ENCODE results near the gene ERG.

ERG gene, protein sequence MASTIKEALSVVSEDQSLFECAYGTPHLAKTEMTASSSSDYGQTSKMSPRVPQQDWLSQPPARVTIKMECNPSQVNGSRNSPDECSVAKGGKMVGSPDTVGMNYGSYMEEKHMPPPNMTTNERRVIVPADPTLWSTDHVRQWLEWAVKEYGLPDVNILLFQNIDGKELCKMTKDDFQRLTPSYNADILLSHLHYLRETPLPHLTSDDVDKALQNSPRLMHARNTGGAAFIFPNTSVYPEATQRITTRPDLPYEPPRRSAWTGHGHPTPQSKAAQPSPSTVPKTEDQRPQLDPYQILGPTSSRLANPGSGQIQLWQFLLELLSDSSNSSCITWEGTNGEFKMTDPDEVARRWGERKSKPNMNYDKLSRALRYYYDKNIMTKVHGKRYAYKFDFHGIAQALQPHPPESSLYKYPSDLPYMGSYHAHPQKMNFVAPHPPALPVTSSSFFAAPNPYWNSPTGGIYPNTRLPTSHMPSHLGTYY

DNA sequence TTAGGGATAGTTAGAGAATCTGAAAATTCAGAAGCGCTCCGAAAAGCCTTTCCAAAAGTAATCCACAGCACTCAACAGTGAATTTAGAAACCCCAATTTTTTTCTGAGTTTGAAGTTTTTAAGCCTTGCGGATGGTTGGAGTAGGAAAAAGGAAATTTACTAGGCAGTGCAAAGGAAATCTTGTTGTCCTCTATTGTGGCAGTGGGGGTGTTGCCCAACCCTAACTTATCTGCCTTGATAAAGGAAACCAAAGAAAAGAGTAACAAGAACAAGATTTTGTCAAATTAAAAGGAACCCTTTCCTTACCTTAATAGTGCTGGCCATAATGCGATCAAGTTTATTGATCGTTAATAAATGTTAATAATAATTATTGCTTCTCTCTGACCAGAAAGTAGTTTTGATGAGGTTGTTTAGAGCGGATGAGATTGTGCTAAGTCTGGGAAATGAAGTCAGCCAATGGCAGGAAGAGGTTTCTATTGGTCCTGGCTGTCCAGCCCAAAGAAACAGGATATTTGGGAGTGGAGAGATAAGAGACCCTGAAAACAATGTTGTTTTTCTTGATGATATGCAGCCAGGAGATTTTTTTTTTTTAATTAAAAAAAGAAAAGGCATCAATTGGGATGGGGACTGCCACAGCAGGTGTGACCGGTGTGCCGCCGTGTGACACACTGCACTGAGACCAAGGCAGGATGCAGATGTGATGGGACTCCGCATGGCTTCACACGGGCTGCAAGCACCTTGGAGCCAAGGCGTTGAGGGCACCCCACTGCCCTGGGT is at the start of gene ERG:
ERG (minus strand) TSS at position 421 of the 777 bp plus-strand sequence; CDS start at position 324, 97 bp downstream.
- TF ChIP-seq, protein P1, sequence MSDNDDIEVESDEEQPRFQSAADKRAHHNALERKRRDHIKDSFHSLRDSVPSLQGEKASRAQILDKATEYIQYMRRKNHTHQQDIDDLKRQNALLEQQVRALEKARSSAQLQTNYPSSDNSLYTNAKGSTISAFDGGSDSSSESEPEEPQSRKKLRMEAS (IDR thresholded peaks at IDR 0.05; ENCODE audit: low read depth, low read length), result no peak
- TF ChIP-seq POLR2A (IDR thresholded peaks at IDR 0.05; ENCODE audit: extremely low read depth, insufficient read length) (no peak), MYC (IDR thresholded peaks at IDR 0.05; ENCODE audit: low read depth, low read length) (no peak)
- TF ChIP-seq, protein P2, sequence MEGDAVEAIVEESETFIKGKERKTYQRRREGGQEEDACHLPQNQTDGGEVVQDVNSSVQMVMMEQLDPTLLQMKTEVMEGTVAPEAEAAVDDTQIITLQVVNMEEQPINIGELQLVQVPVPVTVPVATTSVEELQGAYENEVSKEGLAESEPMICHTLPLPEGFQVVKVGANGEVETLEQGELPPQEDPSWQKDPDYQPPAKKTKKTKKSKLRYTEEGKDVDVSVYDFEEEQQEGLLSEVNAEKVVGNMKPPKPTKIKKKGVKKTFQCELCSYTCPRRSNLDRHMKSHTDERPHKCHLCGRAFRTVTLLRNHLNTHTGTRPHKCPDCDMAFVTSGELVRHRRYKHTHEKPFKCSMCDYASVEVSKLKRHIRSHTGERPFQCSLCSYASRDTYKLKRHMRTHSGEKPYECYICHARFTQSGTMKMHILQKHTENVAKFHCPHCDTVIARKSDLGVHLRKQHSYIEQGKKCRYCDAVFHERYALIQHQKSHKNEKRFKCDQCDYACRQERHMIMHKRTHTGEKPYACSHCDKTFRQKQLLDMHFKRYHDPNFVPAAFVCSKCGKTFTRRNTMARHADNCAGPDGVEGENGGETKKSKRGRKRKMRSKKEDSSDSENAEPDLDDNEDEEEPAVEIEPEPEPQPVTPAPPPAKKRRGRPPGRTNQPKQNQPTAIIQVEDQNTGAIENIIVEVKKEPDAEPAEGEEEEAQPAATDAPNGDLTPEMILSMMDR (IDR thresholded peaks at IDR 0.05; ENCODE audit: low read depth, low read length), result no peak
- DNase-seq (ENCODE audit: low read depth), result no peak
- no peak within 1 kb of the TSS for H3K4me3 ChIP-seq (ENCODE audit: low read depth, low read length)

DNA sequence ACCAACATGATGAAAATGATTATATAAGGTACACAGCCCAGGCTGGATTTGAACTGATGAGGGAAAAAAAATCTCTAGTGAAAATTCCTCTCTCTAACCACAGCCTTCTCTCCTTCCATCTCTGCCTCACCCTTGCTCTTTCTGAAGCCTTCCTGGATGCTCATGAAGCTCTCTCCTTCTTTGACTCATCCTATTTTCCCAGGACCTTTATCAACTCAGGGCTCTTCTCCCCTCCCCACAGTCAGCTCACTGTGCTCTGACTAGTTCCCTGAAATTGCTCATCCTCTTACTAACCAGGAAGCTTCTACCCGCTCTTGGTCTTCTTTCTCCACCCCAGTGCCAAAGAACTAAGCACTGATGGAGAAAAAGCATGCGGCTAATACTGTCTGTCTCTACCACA is 46.4 kb upstream of the ERG start:
- H3K4me3 ChIP-seq (ENCODE audit: low read depth, low read length), result no peak overlapping the region
- DNase-seq (ENCODE audit: low read depth), result no peak
- TF ChIP-seq MYC (IDR thresholded peaks at IDR 0.05; ENCODE audit: low read depth, low read length) (no peak), POLR2A (IDR thresholded peaks at IDR 0.05; ENCODE audit: extremely low read depth, insufficient read length) (no peak)
- TF ChIP-seq, protein P2 (IDR thresholded peaks at IDR 0.05; ENCODE audit: low read depth, low read length), result no peak
- TF ChIP-seq, protein P1 (IDR thresholded peaks at IDR 0.05; ENCODE audit: low read depth, low read length), result no peak

DNA sequence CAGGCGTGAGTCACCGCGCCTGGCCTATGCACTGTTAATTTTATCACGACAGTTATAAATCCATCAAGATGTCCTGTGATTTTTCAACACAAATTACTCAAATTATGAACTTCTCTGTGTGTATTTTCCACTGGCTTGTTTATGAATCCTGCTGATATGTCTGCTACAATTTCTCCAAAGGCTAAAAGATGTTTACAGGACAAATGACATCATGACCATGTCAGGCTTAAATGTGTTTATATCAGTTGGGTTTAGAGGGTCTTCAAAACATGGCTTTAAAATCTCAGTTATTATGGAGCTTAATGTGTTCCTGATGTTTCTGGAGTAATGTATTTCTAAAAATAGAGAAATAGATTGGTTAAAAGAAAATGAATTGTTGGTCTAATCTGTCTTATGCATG is 44.0 kb upstream of the ERG start:
- TF ChIP-seq POLR2A (IDR thresholded peaks at IDR 0.05; ENCODE audit: extremely low read depth, insufficient read length) (no peak), MYC (IDR thresholded peaks at IDR 0.05; ENCODE audit: low read depth, low read length) (no peak)
- TF ChIP-seq, protein P2 (IDR thresholded peaks at IDR 0.05; ENCODE audit: low read depth, low read length), result no peak
- TF ChIP-seq, protein P1 (IDR thresholded peaks at IDR 0.05; ENCODE audit: low read depth, low read length), result no peak
- no peak overlapping the region for H3K4me3 ChIP-seq (ENCODE audit: low read depth, low read length)
- no peak for DNase-seq (ENCODE audit: low read depth)

DNA sequence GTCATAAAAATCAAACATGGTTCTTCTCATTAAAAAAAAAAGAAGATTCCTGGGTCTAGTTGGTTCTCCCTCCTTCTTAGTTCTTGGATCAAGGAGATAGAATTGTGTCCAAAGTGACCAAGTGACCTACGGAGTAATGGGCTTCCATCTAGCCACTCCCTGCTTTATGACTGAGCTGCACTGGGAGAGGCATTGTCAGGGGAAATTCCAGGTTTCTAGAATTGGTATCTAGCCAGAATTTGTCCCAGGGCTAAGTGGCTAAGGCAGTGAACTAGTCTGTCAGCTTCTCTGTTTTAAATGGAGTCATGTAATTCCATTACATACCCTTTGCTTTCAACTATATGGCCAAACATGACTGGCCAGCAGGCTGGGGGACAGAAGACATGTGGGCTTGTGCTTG is 40.1 kb upstream of the ERG start:
- H3K4me3 ChIP-seq (ENCODE audit: low read depth, low read length), result no peak overlapping the region
- no peak for DNase-seq (ENCODE audit: low read depth)
- TF ChIP-seq POLR2A (IDR thresholded peaks at IDR 0.05; ENCODE audit: extremely low read depth, insufficient read length), result no peak

DNA sequence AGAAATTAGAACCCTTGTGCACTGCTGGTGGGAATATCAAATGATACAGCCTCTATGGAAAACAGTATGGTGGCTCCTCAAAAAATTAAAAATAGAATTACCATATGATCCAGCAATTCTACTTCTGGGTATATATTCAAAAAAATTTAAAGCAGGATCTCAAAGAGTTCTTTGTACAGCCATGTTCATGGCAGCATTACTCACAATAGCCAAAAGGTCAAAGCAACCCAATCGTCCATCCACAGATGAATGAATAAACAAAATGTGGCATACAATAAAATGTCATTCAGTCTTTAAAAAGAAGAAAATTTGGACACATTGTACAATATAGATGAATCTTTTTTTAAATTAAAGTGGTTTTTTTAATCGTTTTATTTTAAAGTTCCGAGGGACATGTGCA is 36.3 kb upstream of the ERG start:
- no peak overlapping the region for H3K4me3 ChIP-seq (ENCODE audit: low read depth, low read length)
- DNase-seq (ENCODE audit: low read depth), result no peak
- TF ChIP-seq MYC (IDR thresholded peaks at IDR 0.05; ENCODE audit: low read depth, low read length) (no peak), POLR2A (IDR thresholded peaks at IDR 0.05; ENCODE audit: extremely low read depth, insufficient read length) (no peak)
- TF ChIP-seq, protein P2 (IDR thresholded peaks at IDR 0.05; ENCODE audit: low read depth, low read length), result no peak
- TF ChIP-seq, protein P1 (IDR thresholded peaks at IDR 0.05; ENCODE audit: low read depth, low read length), result no peak

DNA sequence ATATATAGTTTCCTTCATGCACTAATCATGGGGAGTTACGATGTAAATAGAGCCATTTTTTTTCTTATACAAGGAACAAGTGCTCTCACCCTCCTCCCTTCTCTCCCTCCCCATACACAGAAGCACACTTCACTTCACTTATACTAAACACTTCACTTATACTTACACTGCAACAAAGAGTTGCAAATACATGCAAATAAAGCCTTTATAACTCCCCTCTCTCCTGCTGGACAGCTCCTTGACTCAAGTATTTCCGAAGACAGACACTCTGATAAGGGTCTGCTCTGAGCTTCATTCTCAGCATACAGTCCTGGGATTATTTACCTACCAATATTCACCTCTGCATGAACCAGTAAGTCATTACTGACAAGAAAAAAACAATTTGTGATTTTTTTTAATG is 35.6 kb upstream of the ERG start:
- H3K4me3 ChIP-seq (ENCODE audit: low read depth, low read length), result no peak overlapping the region
- DNase-seq (ENCODE audit: low read depth), result no peak
- TF ChIP-seq, protein P2 (IDR thresholded peaks at IDR 0.05; ENCODE audit: low read depth, low read length), result no peak
- TF ChIP-seq POLR2A (IDR thresholded peaks at IDR 0.05; ENCODE audit: extremely low read depth, insufficient read length) (no peak), MYC (IDR thresholded peaks at IDR 0.05; ENCODE audit: low read depth, low read length) (no peak)
- TF ChIP-seq, protein P1 (IDR thresholded peaks at IDR 0.05; ENCODE audit: low read depth, low read length), result no peak
